ENCODE data around the gene GSG1.
"Not testable (repeated sequence)": the region's sequence is repeated elsewhere in the genome, so short reads cannot be mapped to it uniquely, and the experiment has no call there.

The GSG1 gene

GRCh38 chr12:13091832-13092231 lies 11.6 kb downstream of the GSG1 start:
- DNase-seq (ENCODE audit: low read depth) = no peak

- no peak for DNase-seq (ENCODE audit: low read depth)
Measured at GRCh38 chr12:13090054-13090453, 13.4 kb downstream of the GSG1 start.

- DNase-seq (ENCODE audit: low read depth) = no peak
Measured at GRCh38 chr12:13088496-13088895, 15.0 kb downstream of the GSG1 start.

- DNase-seq (ENCODE audit: low read depth) = no peak
Measured at GRCh38 chr12:13087766-13088165, 15.7 kb downstream of the GSG1 start.

- DNase-seq (ENCODE audit: low read depth) = no peak
Measured at GRCh38 chr12:13085968-13086686, 17.3 kb downstream of the GSG1 start.

- DNase-seq (ENCODE audit: low read depth) = no peak
Measured at GRCh38 chr12:13084898-13085640, 18.4 kb downstream of the GSG1 start.

- not testable (repeated sequence) for DNase-seq (ENCODE audit: low read depth)
Measured at GRCh38 chr12:13083638-13084037, 19.8 kb downstream of the GSG1 start.

GRCh38 chr12:13082861-13083260 lies 20.6 kb downstream of the GSG1 start:
- DNase-seq (ENCODE audit: low read depth) = no peak

- no peak for DNase-seq (ENCODE audit: low read depth)
Measured at GRCh38 chr12:13080266-13080665, 23.2 kb downstream of the GSG1 start.

GRCh38 chr12:13079440-13079906 lies 24.0 kb downstream of the GSG1 start:
- no peak for DNase-seq (ENCODE audit: low read depth)

- DNase-seq (ENCODE audit: low read depth) = no peak
Measured at GRCh38 chr12:13075786-13076570, 27.5 kb downstream of the GSG1 start.

GRCh38 chr12:13075118-13075480 lies 28.4 kb downstream of the GSG1 start:
- DNase-seq (ENCODE audit: low read depth) = no peak

GRCh38 chr12:13074396-13075117 lies 28.9 kb downstream of the GSG1 start:
- DNase-seq (ENCODE audit: low read depth) = peak; percentile 32

- DNase-seq (ENCODE audit: low read depth) = no peak
Measured at GRCh38 chr12:13073173-13073572, 30.3 kb downstream of the GSG1 start.

GRCh38 chr12:13071305-13072280 lies 31.9 kb downstream of the GSG1 start:
- no peak for DNase-seq (ENCODE audit: low read depth)

- DNase-seq (ENCODE audit: low read depth) = no peak
Measured at GRCh38 chr12:13069380-13069779, 34.1 kb downstream of the GSG1 start.

- no peak for DNase-seq (ENCODE audit: low read depth)
Measured at GRCh38 chr12:13067322-13067721, 36.1 kb downstream of the GSG1 start.

GRCh38 chr12:13066459-13066858 lies 37.0 kb downstream of the GSG1 start:
- DNase-seq (ENCODE audit: low read depth) = no peak

GRCh38 chr12:13066014-13066413 lies 37.5 kb downstream of the GSG1 start:
- DNase-seq (ENCODE audit: low read depth) = no peak

- DNase-seq (ENCODE audit: low read depth) = no peak
Measured at GRCh38 chr12:13062669-13063068, 40.8 kb downstream of the GSG1 start.

- no peak for DNase-seq (ENCODE audit: low read depth)
Measured at GRCh38 chr12:13061377-13061776, 42.1 kb downstream of the GSG1 start.

Data from iris pigment epithelial cell (primary cell).